Activated CD8-positive, alpha-beta T cell treated with anti-CD3 and anti-CD28 coated beads, Interleukin-2, amount 10 ng/mL, durations not matched to agents 7 days and 5 days (primary cell): Measurements from ENCODE around the gene NCKAP5. TPM values are rescaled to one million over a fixed set of nuclear protein-coding genes. Genes with fewer than 3 reads are reported as not detected.

Experiments used
- ATAC-seq: fragments of 150-1000 bp; cut with Tn5 transposase; one replicate; pipeline ENCODE4 v1.10.0; 2021; ENCODE audit warnings: moderate library complexity
- CTCF ChIA-PET: fragments of 350-600 bp; sonication (Branson Sonifier 250); formaldehyde crosslinking; loops from one replicate; lab custom pipeline; 2021; ENCODE audit warnings: antibody characterized with exemption; lab: Charles Lee
- POLR2A ChIA-PET: fragments of 350-600 bp; sonication (Branson Sonifier 250); formaldehyde crosslinking; loops from one replicate; lab custom pipeline; 2021; ENCODE audit warnings: antibody characterized with exemption; lab: Charles Lee
- DNase-seq: peaks from one replicate; pipeline ENCODE4 v3.0.0-alpha.2; 2020
- H3K27ac Mint-ChIP-seq: one replicate; pipeline ENCODE4 v1.8.0; 2021; ENCODE audit warnings: mild to moderate bottlenecking, mixed read lengths
- H3K27me3 Mint-ChIP-seq: one replicate; pipeline ENCODE4 v1.8.0; 2021; ENCODE audit warnings: low read depth, mixed read lengths
- H3K36me3 Mint-ChIP-seq: one replicate; pipeline ENCODE4 v1.8.0; 2021; ENCODE audit warnings: low read depth, mixed read lengths
- H3K4me1 Mint-ChIP-seq: one replicate; pipeline ENCODE4 v1.8.0; 2021; ENCODE audit warnings: low read depth, mixed read lengths
- H3K4me3 Mint-ChIP-seq: one replicate; pipeline ENCODE4 v1.8.0; 2021; ENCODE audit warnings: mild to moderate bottlenecking, mixed read lengths
- H3K9me3 Mint-ChIP-seq: one replicate; pipeline ENCODE4 v1.8.0; 2022; ENCODE audit warnings: mixed read lengths; ENCODE audit not compliant: insufficient read depth
- total RNA-seq, 2 experiments: library from RNA; stranded (reverse); gene quantifications; one replicate each; pipeline ENCODE4 v1.2.3, GENCODE V29; 2021

Gene NCKAP5
- total RNA-seq, 2 experiments from 2014 or later, result not detected

GRCh38 chr2:132776287-132776686 is 792.0 kb downstream of the NCKAP5 start:
- no peaks in the 10 kb centered on the region for H3K36me3 Mint-ChIP-seq
- no peak overlapping the region for H3K27ac Mint-ChIP-seq
- no peak overlapping the region for H3K4me3 Mint-ChIP-seq
- ATAC-seq (no peak), DNase-seq (no peak)
- H3K9me3 Mint-ChIP-seq, result no peaks in the 10 kb centered on the region
- no peaks in the 10 kb centered on the region for H3K27me3 Mint-ChIP-seq
- H3K4me1 Mint-ChIP-seq, result no peaks in the 10 kb centered on the region
- CTCF ChIA-PET, result no interaction called here
- POLR2A ChIA-PET, result no interaction called here

- H3K4me1 Mint-ChIP-seq, result no peaks in the 10 kb centered on the region
- DNase-seq (no peak), ATAC-seq (no peak)
- no peaks in the 10 kb centered on the region for H3K27me3 Mint-ChIP-seq
- no peak overlapping the region for H3K4me3 Mint-ChIP-seq
- H3K9me3 Mint-ChIP-seq, result no peaks in the 10 kb centered on the region
- H3K36me3 Mint-ChIP-seq, result no peaks in the 10 kb centered on the region
- CTCF ChIA-PET, result no interaction called here
- POLR2A ChIA-PET, result no interaction called here
- no peak overlapping the region for H3K27ac Mint-ChIP-seq
Observed at GRCh38 chr2:132774189-132774588, 794.1 kb downstream of the NCKAP5 start.

GRCh38 chr2:132773331-132773730 is 794.9 kb downstream of the NCKAP5 start:
- Mint-ChIP-seq H3K27me3 (no peaks in the 10 kb centered on the region), H3K27ac (no peak overlapping the region), H3K4me1 (no peaks in the 10 kb centered on the region), H3K9me3 (peaks cover under 1% of the 10 kb centered on the region), H3K4me3 (no peak overlapping the region), H3K36me3 (no peaks in the 10 kb centered on the region)
- POLR2A ChIA-PET, result no interaction called here
- DNase-seq (no peak), ATAC-seq (no peak)
- CTCF ChIA-PET, result no interaction called here

GRCh38 chr2:132772340-132772739 is 795.9 kb downstream of the NCKAP5 start:
- H3K9me3 Mint-ChIP-seq, result peaks cover 4% of the 10 kb centered on the region
- POLR2A ChIA-PET, result no interaction called here
- no peak for ATAC-seq

DNA sequence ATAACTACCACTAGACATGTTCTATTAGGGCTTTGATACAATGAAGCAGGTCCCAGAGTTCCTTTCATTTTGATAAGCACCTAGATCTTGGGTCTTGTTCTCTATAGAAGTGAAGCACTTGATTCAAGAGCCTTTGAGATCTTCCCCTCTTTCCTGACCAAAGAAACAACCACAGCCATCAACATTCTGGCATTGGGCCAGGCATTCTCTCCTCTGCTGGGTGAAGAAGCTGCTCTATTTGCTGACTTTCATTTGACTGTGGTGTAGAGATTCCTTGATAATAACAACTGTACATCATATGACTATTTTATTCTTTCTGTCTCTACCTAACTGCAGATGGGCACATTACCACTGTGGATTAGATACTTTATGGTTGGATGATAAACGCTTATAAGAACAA is 801.7 kb downstream of the NCKAP5 start:
- Mint-ChIP-seq H3K36me3 (no peaks in the 10 kb centered on the region), H3K4me1 (no peaks in the 10 kb centered on the region), H3K27ac (no peak overlapping the region), H3K27me3 (no peaks in the 10 kb centered on the region), H3K9me3 (peaks cover 4% of the 10 kb centered on the region), H3K4me3 (no peak overlapping the region)
- ChIA-PET POLR2A (no interaction called here), CTCF (no interaction called here)
- DNase-seq (no peak), ATAC-seq (no peak)

More at GRCh38 chr2:132772340-132772739, 795.9 kb downstream of the NCKAP5 start:
- Mint-ChIP-seq H3K4me3 (no peak overlapping the region), H3K27me3 (no peaks in the 10 kb centered on the region), H3K36me3 (no peaks in the 10 kb centered on the region), H3K27ac (no peak overlapping the region), H3K4me1 (no peaks in the 10 kb centered on the region)
- no peak for DNase-seq
- CTCF ChIA-PET, result no interaction called here

DNA sequence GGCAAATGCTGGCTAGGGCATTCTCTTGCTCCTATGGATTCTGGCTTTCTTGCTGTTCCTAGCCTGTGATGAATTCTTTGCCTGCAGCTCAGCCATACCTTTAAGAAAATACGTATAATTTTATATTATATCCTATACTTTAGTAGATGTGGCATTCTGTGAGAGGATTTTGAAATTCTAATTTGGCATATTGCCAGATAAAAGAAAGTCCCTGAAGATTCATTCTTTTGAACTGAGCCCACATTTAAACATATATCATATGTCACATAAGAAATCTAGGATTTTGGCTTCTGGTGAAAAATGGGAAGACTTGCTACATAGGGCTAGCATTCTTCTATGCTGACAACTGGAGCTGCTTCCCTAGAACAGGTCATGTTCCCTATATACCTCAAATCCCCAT is 806.8 kb downstream of the NCKAP5 start:
- no peak for DNase-seq
- Mint-ChIP-seq H3K27me3 (no peaks in the 10 kb centered on the region), H3K27ac (no peak overlapping the region), H3K36me3 (no peaks in the 10 kb centered on the region), H3K4me1 (no peaks in the 10 kb centered on the region), H3K4me3 (no peak overlapping the region), H3K9me3 (peaks cover 5% of the 10 kb centered on the region)
- CTCF ChIA-PET, result no interaction called here
- no peak for ATAC-seq
- POLR2A ChIA-PET, result no interaction called here

GRCh38 chr2:132760971-132761370 is 807.3 kb downstream of the NCKAP5 start:
- peaks cover 5% of the 10 kb centered on the region for H3K9me3 Mint-ChIP-seq
- no peaks in the 10 kb centered on the region for H3K27me3 Mint-ChIP-seq
- DNase-seq (no peak), ATAC-seq (no peak)
- no peak overlapping the region for H3K4me3 Mint-ChIP-seq
- POLR2A ChIA-PET, result no interaction called here
- CTCF ChIA-PET, result no interaction called here
- H3K36me3 Mint-ChIP-seq, result no peaks in the 10 kb centered on the region
- H3K27ac Mint-ChIP-seq, result no peak overlapping the region
- no peaks in the 10 kb centered on the region for H3K4me1 Mint-ChIP-seq

- ATAC-seq (no peak), DNase-seq (no peak)
- Mint-ChIP-seq H3K4me1 (no peaks in the 10 kb centered on the region), H3K27ac (no peak overlapping the region), H3K36me3 (no peaks in the 10 kb centered on the region), H3K27me3 (no peaks in the 10 kb centered on the region), H3K4me3 (no peak overlapping the region), H3K9me3 (peaks cover 5% of the 10 kb centered on the region)
- ChIA-PET CTCF (no interaction called here), POLR2A (no interaction called here)
Observed at GRCh38 chr2:132760405-132760804, 807.9 kb downstream of the NCKAP5 start.

DNA sequence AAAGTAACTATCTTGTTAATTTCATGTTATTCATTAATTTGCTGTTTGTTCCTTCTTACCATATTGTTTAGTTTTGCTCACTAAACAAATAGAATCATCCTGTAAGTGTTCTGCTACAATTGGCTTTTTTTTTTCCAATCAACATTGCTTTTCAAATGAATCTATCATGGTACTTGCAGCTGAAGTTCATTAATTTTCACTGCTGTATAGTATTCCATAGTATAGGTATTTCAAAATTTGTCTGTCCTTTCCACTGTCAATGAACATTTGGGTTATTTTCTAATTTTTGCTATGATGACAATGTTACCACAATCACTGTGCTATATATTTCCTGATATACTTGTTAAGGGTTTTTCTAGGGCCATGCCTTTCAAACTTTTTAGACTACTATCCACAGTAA is 809.3 kb downstream of the NCKAP5 start:
- ATAC-seq, result no peak
- no peaks in the 10 kb centered on the region for H3K36me3 Mint-ChIP-seq
- no peaks in the 10 kb centered on the region for H3K27me3 Mint-ChIP-seq
- POLR2A ChIA-PET, result no interaction called here
- H3K9me3 Mint-ChIP-seq, result peaks cover 5% of the 10 kb centered on the region
- no peaks in the 10 kb centered on the region for H3K4me1 Mint-ChIP-seq
- no peak for DNase-seq
- H3K4me3 Mint-ChIP-seq, result no peak overlapping the region
- no peak overlapping the region for H3K27ac Mint-ChIP-seq
- CTCF ChIA-PET, result no interaction called here

DNA sequence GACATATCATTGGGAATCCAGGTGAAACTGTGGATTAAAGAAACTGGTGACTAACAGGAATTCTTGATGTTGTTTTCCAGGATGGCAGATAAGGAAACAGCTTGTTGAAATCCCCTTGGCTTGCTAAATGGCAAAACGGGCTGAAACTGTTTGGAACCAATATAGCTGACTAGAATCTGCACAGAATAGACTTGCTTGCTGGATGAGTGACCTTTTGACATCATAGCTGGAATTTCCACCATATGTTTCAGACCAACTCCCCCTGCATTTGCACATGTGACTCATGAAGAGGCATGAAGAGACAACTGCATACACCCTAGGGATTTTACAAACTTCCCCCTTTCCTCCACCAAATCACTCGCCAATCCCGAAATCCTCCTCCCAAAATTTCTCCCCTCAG is 810.6 kb downstream of the NCKAP5 start:
- ATAC-seq (no peak), DNase-seq (no peak)
- ChIA-PET CTCF (no interaction called here), POLR2A (no interaction called here)
- no peaks in the 10 kb centered on the region for H3K36me3 Mint-ChIP-seq
- no peak overlapping the region for H3K27ac Mint-ChIP-seq
- H3K4me3 Mint-ChIP-seq, result no peak overlapping the region
- H3K4me1 Mint-ChIP-seq, result no peaks in the 10 kb centered on the region
- peaks cover 5% of the 10 kb centered on the region for H3K9me3 Mint-ChIP-seq
- H3K27me3 Mint-ChIP-seq, result no peaks in the 10 kb centered on the region

GRCh38 chr2:132757002-132757589 is 811.2 kb downstream of the NCKAP5 start:
- POLR2A ChIA-PET, result no interaction called here
- H3K9me3 Mint-ChIP-seq, result peaks cover 5% of the 10 kb centered on the region

GRCh38 chr2:132754867-132755472 is 813.3 kb downstream of the NCKAP5 start:
- POLR2A ChIA-PET, result no interaction called here
- Mint-ChIP-seq H3K27ac (no peak overlapping the region), H3K36me3 (no peaks in the 10 kb centered on the region), H3K4me1 (no peaks in the 10 kb centered on the region), H3K4me3 (no peak overlapping the region), H3K9me3 (peaks cover 3% of the 10 kb centered on the region), H3K27me3 (no peaks in the 10 kb centered on the region)
- ATAC-seq (no peak), DNase-seq (no peak)
- CTCF ChIA-PET, result no interaction called here

More at GRCh38 chr2:132757002-132757589, 811.2 kb downstream of the NCKAP5 start:
- H3K27ac Mint-ChIP-seq, result no peak overlapping the region
- H3K36me3 Mint-ChIP-seq, result no peaks in the 10 kb centered on the region
- CTCF ChIA-PET, result no interaction called here
- no peaks in the 10 kb centered on the region for H3K27me3 Mint-ChIP-seq
- H3K4me3 Mint-ChIP-seq, result no peak overlapping the region
- no peak for ATAC-seq
- no peaks in the 10 kb centered on the region for H3K4me1 Mint-ChIP-seq
- no peak for DNase-seq

DNA sequence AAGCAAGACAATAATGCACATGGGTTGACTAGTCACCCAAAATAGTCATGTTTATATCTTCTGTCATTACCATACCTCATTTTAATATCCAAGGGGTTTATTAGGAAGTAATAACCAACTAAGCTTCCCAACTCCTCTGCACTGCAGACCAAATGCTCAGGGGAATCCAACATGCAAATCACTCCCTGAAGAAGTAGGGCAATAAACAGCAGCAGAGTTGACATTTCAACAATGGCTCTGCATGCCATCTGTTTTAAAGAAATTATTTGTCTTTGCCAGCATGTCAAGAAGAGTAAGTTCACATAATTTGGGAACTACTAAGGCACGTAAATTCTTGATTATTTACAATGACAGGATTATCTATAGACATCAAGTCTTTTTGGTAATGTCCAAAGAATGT is 813.9 kb downstream of the NCKAP5 start:
- ATAC-seq (no peak), DNase-seq (no peak)
- Mint-ChIP-seq H3K27ac (no peak overlapping the region), H3K9me3 (no peaks in the 10 kb centered on the region), H3K27me3 (no peaks in the 10 kb centered on the region), H3K36me3 (no peaks in the 10 kb centered on the region), H3K4me1 (no peaks in the 10 kb centered on the region), H3K4me3 (no peak overlapping the region)
- POLR2A ChIA-PET, result no interaction called here
- CTCF ChIA-PET, result no interaction called here
